ENCODE measurements around the gene DNAJC17. TPM values are rescaled to one million over a fixed set of nuclear protein-coding genes. Genes with fewer than 3 reads are reported as not detected.

DNAJC17 gene
- total and polyA plus RNA-seq, 3 experiments from 2014 or later = 35.3 to 47.0 (median 46.5) TPM

GRCh38 chr15:40843261-40843884, 36.1 kb upstream of the DNAJC17 start:
- peaks cover 0 to 3% (median 0%) of the 10 kb centered on the region in 3 donors for H3K36me3 Mint-ChIP-seq
- ChIA-PET CTCF (interaction anchor here (1.0 to 8.2 kb wide), 4 partner anchors 15 to 50 kb away, joined by 3 to 64 read pairs (median 5); no protein-coding TSS in a partner anchor), POLR2A (no interaction called here)
- no peak for DNase-seq
- H3K27ac ChIP-seq (ENCODE audit: low read depth, low read length) = no peak overlapping the region
- H3K4me1 ChIP-seq (ENCODE audit: insufficient read depth, low read length) = peaks cover 17% of the 10 kb centered on the region
- H3K36me3 ChIP-seq (ENCODE audit: insufficient read depth, low read length) = no peaks in the 10 kb centered on the region
- no peaks in the 10 kb centered on the region for H3K27me3 ChIP-seq (ENCODE audit: insufficient read depth, low read length, poor library complexity, severe bottlenecking)
- peaks cover 10 to 14% of the 10 kb centered on the region in 2 donors for H3K27me3 Mint-ChIP-seq
- peak overlapping the region in 1 of 8 donors; percentile 66 for H3K27ac Mint-ChIP-seq
- H3K4me3 ChIP-seq (ENCODE audit: low read length) = no peak overlapping the region
- peaks cover 5 to 26% (median 11%) of the 10 kb centered on the region in 3 donors for H3K4me1 Mint-ChIP-seq
- peak overlapping the region; percentile 78 to 90 (median 81) for H3K4me3 Mint-ChIP-seq
- no peaks in the 10 kb centered on the region for H3K9me3 ChIP-seq (ENCODE audit: low read length)
- H3K9me3 Mint-ChIP-seq = no peaks in the 10 kb centered on the region

- Histone ChIP-seq H3K36me3 (ENCODE audit: insufficient read depth, low read length) (no peaks in the 10 kb centered on the region), H3K4me3 (ENCODE audit: low read length) (no peak overlapping the region), H3K4me1 (ENCODE audit: insufficient read depth, low read length) (peaks cover 11% of the 10 kb centered on the region), H3K27ac (ENCODE audit: low read depth, low read length) (no peak overlapping the region), H3K9me3 (ENCODE audit: low read length) (no peaks in the 10 kb centered on the region), H3K27me3 (ENCODE audit: insufficient read depth, low read length, poor library complexity, severe bottlenecking) (no peaks in the 10 kb centered on the region)
- ChIA-PET CTCF (no interaction called here), POLR2A (no interaction called here)
- Mint-ChIP-seq H3K27me3 (peaks cover 7 to 14% of the 10 kb centered on the region in 2 donors), H3K9me3 (no peaks in the 10 kb centered on the region), H3K27ac (no peak overlapping the region), H3K4me1 (peaks cover 5 to 16% (median 7%) of the 10 kb centered on the region in 3 donors), H3K4me3 (peak overlapping the region in 2 of 7 donors; percentile 63 to 77), H3K36me3 (peaks cover 0 to 3% (median 0%) of the 10 kb centered on the region in 3 donors)
- no peak for DNase-seq
Observed at GRCh38 chr15:40841741-40842140, 34.5 kb upstream of the DNAJC17 start.

- H3K4me3 ChIP-seq (ENCODE audit: low read length) = no peak overlapping the region
- H3K27me3 ChIP-seq (ENCODE audit: insufficient read depth, low read length, poor library complexity, severe bottlenecking) = no peaks in the 10 kb centered on the region
- H3K9me3 ChIP-seq (ENCODE audit: low read length) = no peaks in the 10 kb centered on the region
- peaks cover 0 to 5% (median 4%) of the 10 kb centered on the region in 3 donors for H3K4me1 Mint-ChIP-seq
- H3K36me3 ChIP-seq (ENCODE audit: insufficient read depth, low read length) = no peaks in the 10 kb centered on the region
- H3K9me3 Mint-ChIP-seq = no peaks in the 10 kb centered on the region
- POLR2A ChIA-PET = no interaction called here
- H3K27me3 Mint-ChIP-seq = peaks cover 7 to 11% of the 10 kb centered on the region in 2 donors
- no peaks in the 10 kb centered on the region for H3K36me3 Mint-ChIP-seq
- H3K27ac ChIP-seq (ENCODE audit: low read depth, low read length) = no peak overlapping the region
- H3K4me1 ChIP-seq (ENCODE audit: insufficient read depth, low read length) = no peaks in the 10 kb centered on the region
- H3K27ac Mint-ChIP-seq = no peak overlapping the region
- CTCF ChIA-PET = interaction anchor here (1.7 kb wide), 1 partner anchor 20 kb away, joined by 7 read pairs; no protein-coding TSS in a partner anchor
- DNase-seq = no peak
- H3K4me3 Mint-ChIP-seq = no peak overlapping the region
Observed at GRCh38 chr15:40838756-40839155, 31.5 kb upstream of the DNAJC17 start.

GRCh38 chr15:40836020-40836419, 28.7 kb upstream of the DNAJC17 start:
- ChIA-PET POLR2A (no interaction called here), CTCF (interaction anchor here (1.4 kb wide), 1 partner anchor 21 kb away, joined by 4 read pairs; no protein-coding TSS in a partner anchor)
- Mint-ChIP-seq H3K4me1 (no peaks in the 10 kb centered on the region), H3K4me3 (no peak overlapping the region), H3K36me3 (no peaks in the 10 kb centered on the region), H3K9me3 (no peaks in the 10 kb centered on the region), H3K27me3 (no peaks in the 10 kb centered on the region), H3K27ac (peak overlapping the region in 1 of 8 donors; percentile 63)
- no peak overlapping the region for H3K4me3 ChIP-seq (ENCODE audit: low read length)
- no peak for DNase-seq
- no peak overlapping the region for H3K27ac ChIP-seq (ENCODE audit: low read depth, low read length)
- H3K4me1 ChIP-seq (ENCODE audit: insufficient read depth, low read length) = no peaks in the 10 kb centered on the region
- H3K27me3 ChIP-seq (ENCODE audit: insufficient read depth, low read length, poor library complexity, severe bottlenecking) = no peaks in the 10 kb centered on the region
- no peaks in the 10 kb centered on the region for H3K9me3 ChIP-seq (ENCODE audit: low read length)
- H3K36me3 ChIP-seq (ENCODE audit: insufficient read depth, low read length) = no peaks in the 10 kb centered on the region

- H3K9me3 ChIP-seq (ENCODE audit: low read length) = no peaks in the 10 kb centered on the region
- no peaks in the 10 kb centered on the region for H3K27me3 ChIP-seq (ENCODE audit: insufficient read depth, low read length, poor library complexity, severe bottlenecking)
- no peaks in the 10 kb centered on the region for H3K4me1 Mint-ChIP-seq
- H3K27ac ChIP-seq (ENCODE audit: low read depth, low read length) = no peak overlapping the region
- H3K4me3 ChIP-seq (ENCODE audit: low read length) = no peak overlapping the region
- H3K27ac Mint-ChIP-seq = no peak overlapping the region
- no peak overlapping the region for H3K4me3 Mint-ChIP-seq
- H3K27me3 Mint-ChIP-seq = peaks cover 0 to 4% of the 10 kb centered on the region in 2 donors
- POLR2A ChIA-PET = interaction anchor here (0.6 kb wide), 1 partner anchor 11 kb away, joined by 3 read pairs; no protein-coding TSS in a partner anchor
- H3K36me3 Mint-ChIP-seq = no peaks in the 10 kb centered on the region
- H3K36me3 ChIP-seq (ENCODE audit: insufficient read depth, low read length) = no peaks in the 10 kb centered on the region
- no peaks in the 10 kb centered on the region for H3K4me1 ChIP-seq (ENCODE audit: insufficient read depth, low read length)
- no peaks in the 10 kb centered on the region for H3K9me3 Mint-ChIP-seq
- no peak for DNase-seq
- CTCF ChIA-PET = no interaction called here
Observed at GRCh38 chr15:40832903-40833302, 25.6 kb upstream of the DNAJC17 start.

- Mint-ChIP-seq H3K4me1 (no peaks in the 10 kb centered on the region), H3K27ac (no peak overlapping the region), H3K36me3 (no peaks in the 10 kb centered on the region), H3K27me3 (peaks cover 0 to 4% of the 10 kb centered on the region in 2 donors), H3K9me3 (no peaks in the 10 kb centered on the region), H3K4me3 (no peak overlapping the region)
- no peaks in the 10 kb centered on the region for H3K4me1 ChIP-seq (ENCODE audit: insufficient read depth, low read length)
- no peak overlapping the region for H3K27ac ChIP-seq (ENCODE audit: low read depth, low read length)
- no peaks in the 10 kb centered on the region for H3K9me3 ChIP-seq (ENCODE audit: low read length)
- no peaks in the 10 kb centered on the region for H3K36me3 ChIP-seq (ENCODE audit: insufficient read depth, low read length)
- POLR2A ChIA-PET = no interaction called here
- H3K4me3 ChIP-seq (ENCODE audit: low read length) = no peak overlapping the region
- CTCF ChIA-PET = no interaction called here
- no peak for DNase-seq
- no peaks in the 10 kb centered on the region for H3K27me3 ChIP-seq (ENCODE audit: insufficient read depth, low read length, poor library complexity, severe bottlenecking)
Observed at GRCh38 chr15:40831861-40832260, 24.6 kb upstream of the DNAJC17 start.

- ChIA-PET POLR2A (no interaction called here), CTCF (no interaction called here)
- H3K9me3 Mint-ChIP-seq = no peaks in the 10 kb centered on the region
- no peaks in the 10 kb centered on the region for H3K9me3 ChIP-seq (ENCODE audit: low read length)
- H3K36me3 Mint-ChIP-seq = no peaks in the 10 kb centered on the region
- H3K4me3 ChIP-seq (ENCODE audit: low read length) = no peak overlapping the region
- H3K27ac Mint-ChIP-seq = no peak overlapping the region
- no peaks in the 10 kb centered on the region for H3K36me3 ChIP-seq (ENCODE audit: insufficient read depth, low read length)
- DNase-seq = no peak
- H3K27ac ChIP-seq (ENCODE audit: low read depth, low read length) = no peak overlapping the region
- no peaks in the 10 kb centered on the region for H3K4me1 ChIP-seq (ENCODE audit: insufficient read depth, low read length)
- no peaks in the 10 kb centered on the region for H3K4me1 Mint-ChIP-seq
- H3K27me3 Mint-ChIP-seq = peaks cover 0 to 4% of the 10 kb centered on the region in 2 donors
- H3K4me3 Mint-ChIP-seq = no peak overlapping the region
- H3K27me3 ChIP-seq (ENCODE audit: insufficient read depth, low read length, poor library complexity, severe bottlenecking) = no peaks in the 10 kb centered on the region
Observed at GRCh38 chr15:40830884-40831283, 23.6 kb upstream of the DNAJC17 start.

GRCh38 chr15:40829115-40829514, 21.8 kb upstream of the DNAJC17 start:
- Mint-ChIP-seq H3K9me3 (no peaks in the 10 kb centered on the region), H3K36me3 (no peaks in the 10 kb centered on the region), H3K4me3 (no peak overlapping the region), H3K27ac (peak overlapping the region in 1 of 8 donors; percentile 92), H3K27me3 (peaks cover 0 to 8% of the 10 kb centered on the region in 2 donors), H3K4me1 (no peaks in the 10 kb centered on the region)
- no peaks in the 10 kb centered on the region for H3K4me1 ChIP-seq (ENCODE audit: insufficient read depth, low read length)
- ChIA-PET POLR2A (interaction anchor here (0.5 kb wide), 1 partner anchor 23 kb away, joined by 7 read pairs; no protein-coding TSS in a partner anchor), CTCF (no interaction called here)
- no peaks in the 10 kb centered on the region for H3K27me3 ChIP-seq (ENCODE audit: insufficient read depth, low read length, poor library complexity, severe bottlenecking)
- H3K27ac ChIP-seq (ENCODE audit: low read depth, low read length) = no peak overlapping the region
- H3K9me3 ChIP-seq (ENCODE audit: low read length) = no peaks in the 10 kb centered on the region
- no peak for DNase-seq
- no peak overlapping the region for H3K4me3 ChIP-seq (ENCODE audit: low read length)
- H3K36me3 ChIP-seq (ENCODE audit: insufficient read depth, low read length) = no peaks in the 10 kb centered on the region

Data from CD8-positive, alpha-beta memory T cell (primary cell).